ENCODE measurements around the gene RAB10. TPM values are rescaled to one million over a fixed set of nuclear protein-coding genes. Genes with fewer than 3 reads are reported as not detected.

RAB10 gene
- total RNA-seq, 2 experiments from 2014 or later = 13.5 to 13.8 TPM

GRCh38 chr2:26033270-26033817 lies 540 bp upstream of the RAB10 start:
- Histone ChIP-seq H3K4me1 (ENCODE audit: insufficient read depth, low read length) (peaks cover 32% of the 10 kb centered on the region), H3K27ac (ENCODE audit: low read depth in 1 of 2, low read length in 2 of 2) (peak overlapping the region; percentile 91), H3K27me3 (ENCODE audit: control insufficient read depth in 1 of 2, insufficient read depth in 2 of 2, low read length in 2 of 2) (no peaks in the 10 kb centered on the region), H3K9me3 (ENCODE audit: control insufficient read depth in 1 of 2, insufficient read depth in 1 of 2, low read length in 2 of 2) (no peaks in the 10 kb centered on the region), H3K4me3 (ENCODE audit: low read length) (peak overlapping the region; percentile 78), H3K36me3 (ENCODE audit: insufficient read depth, low read length) (peaks cover 3% of the 10 kb centered on the region)
- Mint-ChIP-seq H3K4me1 (ENCODE audit: low read depth) (peaks cover 42% of the 10 kb centered on the region), H3K9me3 (no peaks in the 10 kb centered on the region), H3K27me3 (no peaks in the 10 kb centered on the region), H3K36me3 (ENCODE audit: low read depth) (peaks cover 40% of the 10 kb centered on the region), H3K27ac (peak overlapping the region; percentile 97), H3K4me3 (peak overlapping the region; percentile 98)
- DNase-seq = peak in 1 of 14 experiments; percentile 5
- ChIA-PET CTCF (interaction anchor here (0.6 to 4.4 kb wide), 5 partner anchors 19 to 1005 kb away, joined by 3 to 16 read pairs (median 3); no protein-coding TSS in a partner anchor), POLR2A (interaction anchor here (0.6 to 2.9 kb wide), 17 partner anchors 9 to 359 kb away, joined by 3 to 23 read pairs (median 7); partner anchors contain the start of genes ADGRF3, ASXL2, DTNB and KIF3C)
- TF ChIP-seq CTCF (IDR thresholded peaks at IDR 0.05) = no peak
- intact Hi-C loops (cut with DNase I, micrococcal nuclease) = loop anchor here (2.0 to 10.0 kb wide), 9 partner anchors 41 to 1959 kb away; partner anchors contain the start of genes HADHA (in 2 of the 2), HADHB (in 2 of the 2), ADGRF3 (in 1 of the 2) and ASXL2 (in 1 of the 2)
- ATAC-seq (ENCODE audit: poor library complexity) = peak; percentile 2

- Mint-ChIP-seq H3K4me3 (peak overlapping the region; percentile 98), H3K9me3 (no peaks in the 10 kb centered on the region), H3K27me3 (no peaks in the 10 kb centered on the region), H3K36me3 (ENCODE audit: low read depth) (peaks cover 40% of the 10 kb centered on the region), H3K27ac (peak overlapping the region; percentile 97), H3K4me1 (ENCODE audit: low read depth) (peaks cover 43% of the 10 kb centered on the region)
- CTCF ChIA-PET = interaction anchor here (0.6 to 4.4 kb wide), 6 partner anchors 18 to 150 kb away, joined by 3 to 16 read pairs (median 4); no protein-coding TSS in a partner anchor
- POLR2A ChIA-PET = interaction anchor here (0.6 to 2.9 kb wide), 16 partner anchors 9 to 1548 kb away, joined by 3 to 23 read pairs (median 6); partner anchors contain the start of genes ADGRF3, ASXL2, KIF3C and SELENOI
- DNase-seq (peak in 3 of 14 experiments; percentile 15 to 60 (median 42)), ATAC-seq (ENCODE audit: poor library complexity) (peak; percentile 18)
- peaks cover 3% of the 10 kb centered on the region for H3K36me3 ChIP-seq (ENCODE audit: insufficient read depth, low read length)
- no peak for TF ChIP-seq CTCF (IDR thresholded peaks at IDR 0.05)
- intact Hi-C loops (cut with DNase I, micrococcal nuclease) = loop anchor here (1.0 to 10.0 kb wide), 10 partner anchors 42 to 1960 kb away; partner anchors contain the start of genes ADGRF3 (in 1 of the 2), ASXL2 (in 1 of the 2), BABAM2 (in 1 of the 2) and DTNB (in 1 of the 2)
- no peaks in the 10 kb centered on the region for H3K27me3 ChIP-seq (ENCODE audit: control insufficient read depth in 1 of 2, insufficient read depth in 2 of 2, low read length in 2 of 2)
- H3K27ac ChIP-seq (ENCODE audit: low read depth in 1 of 2, low read length in 2 of 2) = peak overlapping the region; percentile 91
- peaks cover 43% of the 10 kb centered on the region for H3K4me1 ChIP-seq (ENCODE audit: insufficient read depth, low read length)
- no peaks in the 10 kb centered on the region for H3K9me3 ChIP-seq (ENCODE audit: control insufficient read depth in 1 of 2, insufficient read depth in 1 of 2, low read length in 2 of 2)
- peak overlapping the region; percentile 78 for H3K4me3 ChIP-seq (ENCODE audit: low read length)
Measured at GRCh38 chr2:26034637-26034992, 731 bp downstream of the RAB10 start.

GRCh38 chr2:26035090-26035743 lies 1.3 kb downstream of the RAB10 start:
- ChIA-PET POLR2A (interaction anchor here (0.6 to 2.9 kb wide), 11 partner anchors 8 to 363 kb away, joined by 3 to 23 read pairs (median 7); partner anchors contain the start of genes ADGRF3, ASXL2, KIF3C and SELENOI), CTCF (interaction anchor here (0.6 to 4.4 kb wide), 5 partner anchors 25 to 150 kb away, joined by 3 to 16 read pairs (median 4); no protein-coding TSS in a partner anchor)
- Histone ChIP-seq H3K27ac (ENCODE audit: low read depth in 1 of 2, low read length in 2 of 2) (no peak overlapping the region), H3K27me3 (ENCODE audit: control insufficient read depth in 1 of 2, insufficient read depth in 2 of 2, low read length in 2 of 2) (no peaks in the 10 kb centered on the region), H3K4me1 (ENCODE audit: insufficient read depth, low read length) (peaks cover 46% of the 10 kb centered on the region), H3K4me3 (ENCODE audit: low read length) (peak overlapping the region; percentile 78), H3K36me3 (ENCODE audit: insufficient read depth, low read length) (peaks cover 7% of the 10 kb centered on the region), H3K9me3 (ENCODE audit: control insufficient read depth in 1 of 2, insufficient read depth in 1 of 2, low read length in 2 of 2) (no peaks in the 10 kb centered on the region)
- Mint-ChIP-seq H3K9me3 (no peaks in the 10 kb centered on the region), H3K4me1 (ENCODE audit: low read depth) (peaks cover 45% of the 10 kb centered on the region), H3K27me3 (no peaks in the 10 kb centered on the region), H3K27ac (peak overlapping the region; percentile 97), H3K36me3 (ENCODE audit: low read depth) (peaks cover 42% of the 10 kb centered on the region), H3K4me3 (peak overlapping the region; percentile 98)
- DNase-seq (peak in 3 of 14 experiments; percentile 7 to 30 (median 8)), ATAC-seq (ENCODE audit: poor library complexity) (no peak)
- TF ChIP-seq CTCF (IDR thresholded peaks at IDR 0.05) = no peak
- intact Hi-C loops (cut with DNase I, micrococcal nuclease) = loop anchor here in 1 of 2 experiments (2.0 to 10.0 kb wide), 4 partner anchors 152 to 1960 kb away; partner anchors contain the start of genes DNAJC27 and SF3B6
